NB4 (cell line): ENCODE measurements around the gene MAPK4.
A peak's percentile ranks its signal among the peaks of the same experiment; 100 is the strongest.

Source experiments
- DNase-seq: peaks from one replicate; pipeline ENCODE4 v3.0.0; 2010; ENCODE audit warnings: low read depth
- H3K4me3 ChIP-seq: one replicate; pipeline ENCODE4 v1.5.1; 2011; ENCODE audit warnings: mild to moderate bottlenecking, low read depth, low read length, moderate library complexity
- MAX ChIP-seq: IDR thresholded peaks from 2 replicates; pipeline ENCODE4 v1.6.1; 2011; ENCODE audit warnings: low read depth, low read length
- MYC ChIP-seq: IDR thresholded peaks from 2 replicates; pipeline ENCODE4 v1.6.1; 2011; ENCODE audit warnings: low read depth, low read length
- POLR2A ChIP-seq: IDR thresholded peaks from 2 replicates; pipeline ENCODE4 v1.6.1; 2011; ENCODE audit warnings: mild to moderate bottlenecking; ENCODE audit not compliant: insufficient read length; ENCODE audit errors: extremely low read depth
- TF ChIP-seq, protein P1 (sequence below): IDR thresholded peaks from one replicate; pipeline ENCODE4 v1.5.1; 2012; ENCODE audit warnings: low read depth, low read length

Gene MAPK4

GRCh38 chr18:50711386-50711785, 151.5 kb downstream of the MAPK4 start:
- no peak for TF ChIP-seq MYC
- TF ChIP-seq POLR2A: no peak
- TF ChIP-seq MAX: no peak
- TF ChIP-seq, protein P1, sequence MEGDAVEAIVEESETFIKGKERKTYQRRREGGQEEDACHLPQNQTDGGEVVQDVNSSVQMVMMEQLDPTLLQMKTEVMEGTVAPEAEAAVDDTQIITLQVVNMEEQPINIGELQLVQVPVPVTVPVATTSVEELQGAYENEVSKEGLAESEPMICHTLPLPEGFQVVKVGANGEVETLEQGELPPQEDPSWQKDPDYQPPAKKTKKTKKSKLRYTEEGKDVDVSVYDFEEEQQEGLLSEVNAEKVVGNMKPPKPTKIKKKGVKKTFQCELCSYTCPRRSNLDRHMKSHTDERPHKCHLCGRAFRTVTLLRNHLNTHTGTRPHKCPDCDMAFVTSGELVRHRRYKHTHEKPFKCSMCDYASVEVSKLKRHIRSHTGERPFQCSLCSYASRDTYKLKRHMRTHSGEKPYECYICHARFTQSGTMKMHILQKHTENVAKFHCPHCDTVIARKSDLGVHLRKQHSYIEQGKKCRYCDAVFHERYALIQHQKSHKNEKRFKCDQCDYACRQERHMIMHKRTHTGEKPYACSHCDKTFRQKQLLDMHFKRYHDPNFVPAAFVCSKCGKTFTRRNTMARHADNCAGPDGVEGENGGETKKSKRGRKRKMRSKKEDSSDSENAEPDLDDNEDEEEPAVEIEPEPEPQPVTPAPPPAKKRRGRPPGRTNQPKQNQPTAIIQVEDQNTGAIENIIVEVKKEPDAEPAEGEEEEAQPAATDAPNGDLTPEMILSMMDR: no peak
- H3K4me3 ChIP-seq: no peak overlapping the region
- no peak for DNase-seq

GRCh38 chr18:50715919-50716318, 156.0 kb downstream of the MAPK4 start:
- DNase-seq: peak; percentile 51
- TF ChIP-seq POLR2A (no peak), MYC (no peak), MAX (no peak)
- TF ChIP-seq, protein P1: no peak
- no peak overlapping the region for H3K4me3 ChIP-seq

DNA sequence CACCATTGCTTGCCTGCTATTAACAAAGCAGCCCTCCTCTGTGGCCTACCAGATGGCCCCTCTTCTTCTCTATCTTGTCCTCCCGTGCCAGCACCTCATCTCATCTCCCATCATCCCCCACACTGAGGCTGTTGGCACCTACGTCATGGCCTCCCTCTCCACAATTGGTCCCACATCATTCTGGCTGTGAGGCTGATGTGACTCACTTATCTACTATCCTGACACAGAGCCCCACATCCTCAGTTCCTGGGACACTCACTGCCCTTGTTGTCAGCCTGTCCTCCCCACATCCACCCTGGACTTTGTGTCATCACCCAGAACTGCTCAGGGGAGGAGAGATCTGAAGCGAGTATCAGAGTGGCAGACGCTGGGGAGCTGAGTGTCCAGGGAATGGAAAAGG, 157.0 kb downstream of the MAPK4 start:
- no peak for TF ChIP-seq POLR2A
- H3K4me3 ChIP-seq: no peak overlapping the region
- DNase-seq: no peak

DNA sequence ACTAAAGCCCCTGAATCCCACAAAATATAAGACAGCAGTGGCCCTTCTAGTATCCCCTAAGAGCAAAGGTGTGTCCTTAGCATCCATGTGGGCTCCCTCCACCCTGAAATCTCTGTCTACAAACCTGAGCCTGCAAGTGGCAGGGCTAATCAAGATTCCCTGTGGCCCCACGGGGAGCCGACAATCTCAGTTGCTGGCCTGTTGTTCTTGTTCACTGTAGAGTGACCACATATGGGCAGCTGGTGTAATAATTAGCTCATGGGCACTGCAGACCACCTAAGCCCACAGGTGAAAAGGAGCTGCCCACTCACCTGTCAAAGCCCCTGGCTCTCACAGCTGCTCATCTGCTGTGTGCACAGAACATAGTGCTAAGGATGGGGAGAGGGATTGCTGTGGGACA, 157.7 kb downstream of the MAPK4 start:
- TF ChIP-seq MAX: no peak
- TF ChIP-seq POLR2A: no peak
- H3K4me3 ChIP-seq: no peak overlapping the region
- no peak for DNase-seq

DNA sequence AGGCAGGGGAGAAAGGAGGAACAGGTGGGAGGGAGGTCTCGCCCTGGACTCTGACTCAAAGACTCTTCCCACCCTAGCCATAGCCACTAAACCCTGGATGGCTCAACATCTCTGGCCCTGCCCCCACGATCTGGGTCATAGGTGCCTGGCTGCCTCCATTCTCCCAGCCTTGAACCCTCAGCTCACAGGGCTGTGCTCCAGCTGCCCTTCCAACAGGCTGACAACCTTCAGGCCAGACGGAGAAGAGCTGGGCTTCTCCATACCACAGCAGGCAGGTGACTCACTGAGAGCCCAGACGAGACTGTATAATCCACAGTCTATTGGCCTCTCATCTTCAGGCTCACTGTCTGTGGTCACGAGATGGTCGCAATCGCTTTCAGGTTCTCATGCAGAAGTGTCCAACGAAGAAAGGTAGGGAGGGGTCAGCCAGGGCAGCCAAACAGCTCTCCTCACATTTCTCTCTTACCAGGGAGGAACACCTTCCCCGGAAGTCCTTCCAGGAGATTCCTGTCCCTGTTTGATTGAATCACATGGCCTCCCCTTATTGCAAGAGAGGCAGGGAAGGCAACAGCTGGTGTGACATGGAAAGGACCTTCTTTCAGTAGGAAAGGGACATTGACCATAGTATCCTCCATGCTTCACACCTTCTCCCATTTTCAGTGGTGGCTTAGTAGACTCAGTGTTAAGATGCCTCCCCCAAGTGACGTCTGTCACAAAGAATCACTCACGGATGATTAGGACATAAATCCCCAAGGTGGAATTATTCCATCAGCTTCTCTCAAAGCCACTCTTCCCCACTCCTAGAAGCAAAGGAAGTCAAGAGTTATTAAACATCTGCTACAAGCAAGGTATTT, 159.8 kb downstream of the MAPK4 start:
- TF ChIP-seq MYC: no peak
- TF ChIP-seq, protein P1: no peak
- no peak for TF ChIP-seq POLR2A
- no peak for TF ChIP-seq MAX
- no peak overlapping the region for H3K4me3 ChIP-seq
- DNase-seq: no peak

- no peak overlapping the region for H3K4me3 ChIP-seq
- DNase-seq: no peak
- TF ChIP-seq, protein P1: no peak
- no peak for TF ChIP-seq MYC
These were observed 160.4 kb downstream of the MAPK4 start for GRCh38 chr18:50720325-50720674.

DNA sequence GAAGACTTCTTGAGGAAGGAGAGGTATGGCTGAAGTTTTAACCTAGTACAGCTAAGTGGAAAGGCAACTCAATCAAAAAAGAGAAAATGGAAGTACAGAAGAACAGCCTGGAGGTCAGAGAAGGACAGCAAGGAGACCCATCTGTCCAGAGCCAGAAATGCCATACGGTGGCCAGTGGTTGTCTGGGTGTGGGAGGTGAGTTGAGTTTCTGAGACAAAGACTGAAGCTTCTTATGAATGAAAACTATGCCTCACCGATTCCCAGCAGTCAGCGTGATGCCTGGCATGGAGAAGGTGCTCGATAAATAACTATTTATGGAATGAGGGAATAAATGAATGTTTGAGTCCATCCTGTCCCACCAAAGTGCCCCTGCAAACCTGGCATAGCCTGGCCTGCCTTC, 161.1 kb downstream of the MAPK4 start:
- DNase-seq: no peak
- H3K4me3 ChIP-seq: no peak overlapping the region
- TF ChIP-seq MYC (no peak), MAX (no peak), POLR2A (no peak)
- TF ChIP-seq, protein P1: no peak
